ENCODE data around the gene TSPAN2. TPM values are rescaled to one million over a fixed set of nuclear protein-coding genes. Genes with fewer than 3 reads are reported as not detected.

The TSPAN2 gene
- total RNA-seq, 4 donors from 2014 or later: 0.73 to 1.8 (median 1.2) TPM

DNA sequence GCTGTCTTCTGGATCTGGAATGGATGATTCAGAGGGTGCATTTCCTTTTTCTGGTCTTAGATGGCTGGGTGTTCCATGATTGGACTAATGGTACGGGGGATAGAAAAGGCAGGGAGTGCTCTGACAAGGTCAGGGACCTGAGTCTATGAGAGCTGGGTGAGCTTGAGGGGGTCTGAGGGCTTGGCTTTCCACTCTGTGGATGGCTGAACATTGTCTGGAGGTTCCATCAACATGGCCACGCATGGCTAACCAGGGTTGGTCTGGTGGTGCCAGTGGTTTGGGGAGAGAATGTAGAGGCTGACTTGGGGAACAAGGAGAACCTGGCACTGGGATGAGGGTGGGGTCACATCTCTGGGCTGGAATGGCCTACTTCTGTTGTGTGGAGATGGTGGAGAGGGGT lies 41.5 kb upstream of the TSPAN2 start:
- Histone ChIP-seq H3K4me3 (no peak overlapping the region), H3K9me3 (no peaks in the 10 kb centered on the region), H3K27me3 (no peaks in the 10 kb centered on the region), H3K27ac (no peak overlapping the region), H3K4me1 (no peaks in the 10 kb centered on the region), H3K36me3 (no peaks in the 10 kb centered on the region)
- no peak for DNase-seq (ENCODE audit: low spot score in 2 of 2)
- TF ChIP-seq POLR2A (IDR thresholded peaks at IDR 0.05) (no peak), POLR2AphosphoS5 (IDR thresholded peaks at IDR 0.05) (no peak), EP300 (IDR thresholded peaks at IDR 0.05) (no peak)
- TF ChIP-seq, protein P1, sequence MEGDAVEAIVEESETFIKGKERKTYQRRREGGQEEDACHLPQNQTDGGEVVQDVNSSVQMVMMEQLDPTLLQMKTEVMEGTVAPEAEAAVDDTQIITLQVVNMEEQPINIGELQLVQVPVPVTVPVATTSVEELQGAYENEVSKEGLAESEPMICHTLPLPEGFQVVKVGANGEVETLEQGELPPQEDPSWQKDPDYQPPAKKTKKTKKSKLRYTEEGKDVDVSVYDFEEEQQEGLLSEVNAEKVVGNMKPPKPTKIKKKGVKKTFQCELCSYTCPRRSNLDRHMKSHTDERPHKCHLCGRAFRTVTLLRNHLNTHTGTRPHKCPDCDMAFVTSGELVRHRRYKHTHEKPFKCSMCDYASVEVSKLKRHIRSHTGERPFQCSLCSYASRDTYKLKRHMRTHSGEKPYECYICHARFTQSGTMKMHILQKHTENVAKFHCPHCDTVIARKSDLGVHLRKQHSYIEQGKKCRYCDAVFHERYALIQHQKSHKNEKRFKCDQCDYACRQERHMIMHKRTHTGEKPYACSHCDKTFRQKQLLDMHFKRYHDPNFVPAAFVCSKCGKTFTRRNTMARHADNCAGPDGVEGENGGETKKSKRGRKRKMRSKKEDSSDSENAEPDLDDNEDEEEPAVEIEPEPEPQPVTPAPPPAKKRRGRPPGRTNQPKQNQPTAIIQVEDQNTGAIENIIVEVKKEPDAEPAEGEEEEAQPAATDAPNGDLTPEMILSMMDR (IDR thresholded peaks at IDR 0.05): no peak
- WGBS: 97% methylated on average over 2 of the region's 2 CpGs

- TF ChIP-seq POLR2A (IDR thresholded peaks at IDR 0.05): no peak
- TF ChIP-seq, protein P1 (IDR thresholded peaks at IDR 0.05): no peak
- TF ChIP-seq POLR2AphosphoS5 (IDR thresholded peaks at IDR 0.05): no peak
- no peak for TF ChIP-seq EP300 (IDR thresholded peaks at IDR 0.05)
- DNase-seq (ENCODE audit: low spot score in 2 of 2): no peak
- no peaks in the 10 kb centered on the region for H3K36me3 ChIP-seq
- WGBS: 85% methylated on average over 6 of the region's 6 CpGs
- H3K4me1 ChIP-seq: no peaks in the 10 kb centered on the region
- H3K4me3 ChIP-seq: no peak overlapping the region
- H3K9me3 ChIP-seq: no peaks in the 10 kb centered on the region
- H3K27ac ChIP-seq: no peak overlapping the region
- no peaks in the 10 kb centered on the region for H3K27me3 ChIP-seq
Measured at GRCh38 chr1:115129071-115129640, 39.9 kb upstream of the TSPAN2 start.

DNA sequence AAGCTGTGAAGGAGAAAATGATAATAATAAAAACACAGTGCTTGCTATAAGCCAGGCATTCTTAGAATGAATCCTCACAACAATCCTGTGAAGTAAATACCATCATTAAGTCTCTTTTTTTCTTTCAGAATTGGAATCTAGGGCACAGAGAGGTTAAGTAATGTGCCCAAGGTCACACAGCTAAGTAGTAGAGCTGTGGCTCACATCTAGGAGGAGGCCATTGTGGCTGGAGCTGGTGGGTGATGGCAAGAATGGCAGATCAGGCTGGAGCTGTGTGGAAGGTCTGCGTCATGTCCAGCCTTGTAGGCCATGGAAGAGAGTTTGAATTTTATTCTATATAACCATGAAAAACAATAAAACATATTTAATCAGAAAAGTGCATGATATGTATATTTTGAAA lies 38.2 kb upstream of the TSPAN2 start:
- Histone ChIP-seq H3K4me1 (no peaks in the 10 kb centered on the region), H3K4me3 (no peak overlapping the region), H3K9me3 (no peaks in the 10 kb centered on the region), H3K27me3 (no peaks in the 10 kb centered on the region), H3K27ac (no peak overlapping the region), H3K36me3 (no peaks in the 10 kb centered on the region)
- 100% methylated on average over 1 of the region's 1 CpG for WGBS
- DNase-seq (ENCODE audit: low spot score in 2 of 2): no peak
- TF ChIP-seq POLR2AphosphoS5 (IDR thresholded peaks at IDR 0.05) (no peak), POLR2A (IDR thresholded peaks at IDR 0.05) (no peak), EP300 (IDR thresholded peaks at IDR 0.05) (no peak)
- TF ChIP-seq, protein P1 (IDR thresholded peaks at IDR 0.05): no peak

- Histone ChIP-seq H3K27ac (no peak overlapping the region), H3K36me3 (no peaks in the 10 kb centered on the region), H3K4me1 (no peaks in the 10 kb centered on the region), H3K4me3 (no peak overlapping the region), H3K9me3 (no peaks in the 10 kb centered on the region), H3K27me3 (no peaks in the 10 kb centered on the region)
- no peak for TF ChIP-seq POLR2AphosphoS5 (IDR thresholded peaks at IDR 0.05)
- TF ChIP-seq, protein P1 (IDR thresholded peaks at IDR 0.05): no peak
- no peak for TF ChIP-seq POLR2A (IDR thresholded peaks at IDR 0.05)
- WGBS: 100% methylated on average over 2 of the region's 2 CpGs
- no peak for DNase-seq (ENCODE audit: low spot score in 2 of 2)
Measured at GRCh38 chr1:115126516-115126915, 37.2 kb upstream of the TSPAN2 start.

DNA sequence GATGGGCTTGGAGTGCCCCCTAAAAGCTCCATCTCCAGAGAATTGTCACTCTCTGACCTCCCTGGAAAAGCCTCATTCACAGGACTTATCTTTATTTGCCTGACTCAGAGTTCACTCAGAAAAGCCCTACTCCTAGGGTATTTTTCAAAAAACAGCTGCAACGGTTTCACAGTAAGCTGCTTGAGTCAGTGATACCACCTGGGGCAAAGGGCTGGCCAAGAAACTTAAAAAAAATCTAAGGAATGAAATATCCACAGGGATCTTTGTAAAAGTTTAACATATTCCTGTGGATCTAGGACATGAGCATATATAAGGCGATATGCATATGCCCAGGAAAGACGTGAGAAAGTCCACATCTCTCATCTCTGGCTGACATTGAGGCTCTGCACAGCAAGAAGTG lies 33.8 kb upstream of the TSPAN2 start:
- Histone ChIP-seq H3K27me3 (no peaks in the 10 kb centered on the region), H3K36me3 (no peaks in the 10 kb centered on the region), H3K4me1 (no peaks in the 10 kb centered on the region), H3K27ac (no peak overlapping the region), H3K4me3 (no peak overlapping the region), H3K9me3 (no peaks in the 10 kb centered on the region)
- 84% methylated on average over 3 of the region's 3 CpGs for WGBS
- no peak for DNase-seq (ENCODE audit: low spot score in 2 of 2)
- TF ChIP-seq, protein P1 (IDR thresholded peaks at IDR 0.05): no peak
- TF ChIP-seq POLR2A (IDR thresholded peaks at IDR 0.05) (no peak), POLR2AphosphoS5 (IDR thresholded peaks at IDR 0.05) (no peak), EP300 (IDR thresholded peaks at IDR 0.05) (no peak)
